Stimulated activated CD4-positive, alpha-beta T cell treated with anti-CD3 and anti-CD28 coated beads, Interleukin-12 subunit alpha, Interleukin-12 subunit beta, amount 100 ng/mL, for 24 hours (primary cell): ENCODE data around the gene FAM83B.

ENCODE experiments used
- DNase-seq, 2 experiments: peaks; one replicate each; pipeline ENCODE4 v3.0.0-alpha.2; 2020; ENCODE audit warnings: low read depth in 2 of 2

The FAM83B gene

GRCh38 chr6:54980511-54981275, 134.1 kb downstream of the FAM83B start:
- no peak for DNase-seq

GRCh38 chr6:54981276-54981609, 134.7 kb downstream of the FAM83B start:
- DNase-seq, result no peak

- DNase-seq, result no peak
Measured at GRCh38 chr6:54981647-54982046, 135.1 kb downstream of the FAM83B start.

- no peak for DNase-seq
Measured at GRCh38 chr6:54987633-54988290, 141.2 kb downstream of the FAM83B start.

DNA sequence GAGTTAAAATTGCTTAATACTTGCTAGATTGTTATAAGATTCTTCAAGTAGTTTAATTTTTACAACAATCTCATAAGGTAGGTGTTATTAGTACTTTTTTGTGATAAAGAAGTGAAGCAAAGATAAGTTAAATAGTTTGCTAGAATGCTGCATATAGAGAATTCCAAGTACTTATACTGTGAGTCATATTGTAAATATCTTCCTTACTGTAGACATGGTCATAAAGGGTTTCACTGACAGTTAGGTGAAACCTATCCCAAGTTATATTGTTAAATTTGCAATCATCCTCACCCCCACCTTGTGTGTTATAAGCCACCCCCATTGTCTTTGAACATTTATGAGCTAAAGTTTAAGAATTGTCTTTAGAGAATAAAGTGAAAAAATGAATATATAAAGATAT, 142.0 kb downstream of the FAM83B start:
- DNase-seq, result no peak

- no peak for DNase-seq
Measured at GRCh38 chr6:54990001-54990400, 143.4 kb downstream of the FAM83B start.
